Activated T-helper 9 cell treated with anti-CD3 and anti-CD28 coated beads, Interleukin-2, amount 50 U/mL, for 16 hours (primary cell): Measurements from ENCODE around the gene P3R3URF.

Source experiments
- DNase-seq: peaks from one replicate; pipeline ENCODE4 v3.0.0-alpha.2; 2020; ENCODE audit warnings: low read depth

Gene P3R3URF

DNA sequence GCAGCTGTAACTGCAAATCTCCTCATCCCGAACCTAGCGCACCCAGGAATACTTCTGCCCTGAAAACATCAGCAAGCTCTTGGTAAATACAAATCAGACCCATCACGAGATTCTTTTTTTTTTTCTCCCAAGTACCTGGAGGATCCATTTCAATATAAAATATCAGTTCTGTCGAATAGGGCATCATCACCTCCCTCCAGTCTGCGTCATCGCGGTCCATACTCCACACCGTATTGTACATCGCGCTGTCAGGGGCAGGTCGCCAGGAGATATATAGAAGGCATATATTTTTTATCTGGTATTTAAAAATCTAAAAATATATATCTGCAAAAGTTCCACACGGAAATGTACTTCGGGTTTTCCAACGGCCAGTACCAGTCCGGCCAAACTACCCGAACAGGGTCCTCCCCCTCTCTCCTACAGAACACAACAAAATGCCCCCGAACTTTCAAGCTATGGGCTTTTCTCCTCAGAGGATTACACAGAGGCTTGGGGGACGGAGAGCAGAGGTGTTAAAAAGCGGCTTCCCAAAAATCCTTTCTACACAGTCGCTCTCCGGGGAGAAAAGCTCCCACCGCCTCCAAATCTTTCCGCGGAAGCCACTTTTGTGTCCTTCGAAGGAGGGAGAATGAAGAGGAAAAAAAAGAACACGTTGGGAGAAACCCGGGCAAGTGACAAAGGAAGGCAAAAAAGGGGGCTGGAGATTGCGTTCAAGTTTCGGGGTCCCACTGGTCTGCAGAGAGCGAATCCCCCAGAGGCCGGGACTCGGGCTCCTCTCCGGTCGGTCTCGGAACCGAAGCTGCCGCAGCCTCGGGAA lies 44.4 kb downstream of the P3R3URF start:
- DNase-seq, result no peak

DNA sequence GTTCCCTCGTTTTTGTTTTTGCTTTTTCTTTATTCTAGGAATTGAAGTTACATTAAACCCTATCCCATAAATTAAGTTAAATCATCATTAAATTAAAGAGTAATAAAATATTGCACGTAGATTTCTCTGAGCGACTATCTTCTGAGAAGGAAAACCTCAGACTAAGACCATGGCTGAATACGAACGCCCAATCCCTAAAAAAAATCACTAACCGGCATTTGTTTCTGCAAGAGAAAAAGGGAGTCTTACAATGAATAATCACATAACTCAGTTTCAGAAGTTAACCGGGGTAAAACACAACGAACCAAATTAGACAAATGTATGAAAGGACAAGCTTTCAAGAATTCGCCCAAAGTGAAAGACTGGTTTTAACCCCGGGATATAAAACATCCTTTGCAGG lies 45.2 kb downstream of the P3R3URF start:
- DNase-seq, result no peak

DNA sequence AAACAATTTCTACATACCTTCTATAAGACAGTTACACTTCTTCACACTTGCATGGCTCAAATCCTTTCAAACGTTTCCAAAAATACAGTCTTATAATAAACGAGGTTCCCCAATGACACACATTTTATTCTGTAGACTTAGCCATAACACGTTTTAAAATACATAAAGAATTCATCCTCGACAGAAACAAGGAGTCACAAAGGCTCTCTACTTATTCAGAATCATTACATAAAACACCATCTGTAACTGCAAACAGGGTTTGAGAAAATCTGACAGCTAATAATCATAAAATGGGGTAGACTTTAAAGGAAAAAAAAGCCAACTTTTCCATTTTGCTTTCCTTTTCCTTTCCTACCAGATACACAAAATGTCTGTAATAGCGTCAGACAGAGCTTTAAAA lies 45.7 kb downstream of the P3R3URF start:
- DNase-seq, result no peak

DNA sequence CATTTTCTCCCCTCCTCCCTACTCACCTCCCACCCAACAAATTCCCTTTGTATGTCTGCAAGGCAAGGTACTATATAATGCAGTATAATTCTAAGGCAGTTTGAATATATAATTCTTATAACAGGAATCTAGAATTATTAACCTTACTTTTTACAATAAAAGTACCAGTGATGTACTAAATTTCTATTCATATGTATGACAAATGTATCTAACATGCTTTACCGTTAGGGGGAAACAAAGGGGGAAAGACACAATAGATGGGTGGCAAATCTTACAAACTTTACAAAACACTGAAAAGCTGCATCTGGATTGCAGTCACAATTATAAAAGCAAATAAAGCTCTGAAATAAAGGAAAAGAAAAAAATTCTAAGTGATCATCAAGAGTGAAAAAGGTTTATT lies 46.2 kb downstream of the P3R3URF start:
- no peak for DNase-seq

DNA sequence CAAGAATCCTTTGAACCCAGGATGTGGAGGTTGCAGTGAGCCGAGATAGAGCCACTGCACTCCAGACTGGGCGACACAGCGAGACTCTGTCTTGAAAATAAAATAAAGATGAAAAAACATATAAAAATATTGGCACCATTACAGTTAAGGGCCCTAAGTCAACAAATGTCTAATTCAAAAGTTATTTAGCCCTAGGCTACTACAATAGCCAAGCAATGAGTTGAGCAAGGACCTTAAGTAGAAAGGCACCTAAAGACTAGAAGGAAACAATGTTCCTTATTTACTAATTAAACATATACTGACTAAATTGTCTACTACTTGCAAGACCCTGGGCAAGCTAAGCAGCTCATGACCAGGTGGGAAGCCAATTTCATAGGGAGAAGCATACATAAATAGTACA lies 47.9 kb downstream of the P3R3URF start:
- DNase-seq, result no peak
